Cardiac muscle cell (in vitro differentiated cells and primary cell): ENCODE measurements around the gene CSGALNACT2. TPM values are rescaled to one million over a fixed set of nuclear protein-coding genes. Genes with fewer than 3 reads are reported as not detected.

Experiments used
- DNase-seq, 2 donors: peaks; one replicate each; pipeline versions ENCODE4 v3.0.0 to v3.0.0-alpha.2; 2010 to 2017; ENCODE audit warnings: low read depth in 1 of 2, low spot score in 1 of 2
- H3K27ac ChIP-seq: fragments of 200-600 bp; sonication (generic); 2 replicates; pipeline ENCODE4 v1.5.1; 2016
- H3K27me3 ChIP-seq: fragments of 200-600 bp; sonication (generic); 2 replicates; pipeline ENCODE4 v1.6.0; 2016; ENCODE audit warnings: control low read depth
- H3K36me3 ChIP-seq: fragments of 200-600 bp; sonication (generic); 2 replicates; pipeline ENCODE4 v1.5.1; 2016; ENCODE audit warnings: control low read depth
- H3K4me1 ChIP-seq: fragments of 200-600 bp; sonication (generic); 2 replicates; pipeline ENCODE4 v1.8.1; 2017; ENCODE audit warnings: low read depth, mild to moderate bottlenecking, mixed run types
- H3K4me3 ChIP-seq: fragments of 200-600 bp; sonication (generic); 2 replicates; pipeline ENCODE4 v1.5.1; 2016; ENCODE audit warnings: mild to moderate bottlenecking
- H3K9me3 ChIP-seq: fragments of 200-600 bp; sonication (generic); 2 replicates; pipeline ENCODE4 v1.5.1; 2017; ENCODE audit warnings: low read depth, mild to moderate bottlenecking, control low read depth
- polyA plus RNA-seq: library from polyadenylated mRNA; unstranded; fragments of >200 nt; fragmentation: Nextera tagmentation; extraction: Ambion mirVana; gene quantifications from 2 replicates; pipeline ENCODE4 v1.2.1, GENCODE V29; 2016
- total RNA-seq: library from RNA; depleted of rRNA; stranded (reverse); fragments of >200 nt; gene quantifications from 2 replicates; pipeline ENCODE4 v1.2.3, GENCODE V29; 2016
- TF ChIP-seq, protein P1 (sequence below): IDR thresholded peaks from 2 replicates; pipeline ENCODE4 v1.5.1; 2012; ENCODE audit warnings: low read depth, mild to moderate bottlenecking, low read length

CSGALNACT2 gene
- total and polyA plus RNA-seq, 2 experiments from 2014 or later = 8.3 to 9.9 TPM

DNA sequence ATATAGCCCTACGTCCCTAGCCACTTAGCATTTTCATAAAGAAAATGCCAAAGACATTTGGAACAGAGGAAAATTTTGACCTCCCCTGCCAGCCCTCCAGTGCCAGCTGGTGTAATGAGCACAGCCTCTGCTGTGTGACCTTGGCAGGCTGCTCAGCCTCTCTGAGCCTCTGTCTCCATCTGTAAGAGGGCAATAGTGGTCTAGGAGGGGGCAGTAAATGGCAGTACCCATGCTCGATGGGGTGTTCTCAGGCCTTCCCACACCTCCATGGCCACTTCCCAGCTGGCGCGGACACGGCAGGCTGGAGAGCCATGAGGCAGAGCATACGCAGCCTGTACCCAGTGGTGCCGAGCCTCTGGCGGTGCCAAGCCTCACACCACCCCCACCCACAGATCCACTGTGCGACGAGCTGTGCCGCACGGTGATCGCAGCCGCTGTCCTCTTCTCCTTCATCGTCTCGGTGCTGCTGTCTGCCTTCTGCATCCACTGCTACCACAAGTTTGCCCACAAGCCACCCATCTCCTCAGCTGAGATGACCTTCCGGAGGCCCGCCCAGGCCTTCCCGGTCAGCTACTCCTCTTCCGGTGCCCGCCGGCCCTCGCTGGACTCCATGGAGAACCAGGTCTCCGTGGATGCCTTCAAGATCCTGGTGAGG, 24.0 kb upstream of the CSGALNACT2 start:
- H3K4me3 ChIP-seq = no peak overlapping the region
- H3K4me1 ChIP-seq = no peaks in the 10 kb centered on the region
- DNase-seq = no peak
- H3K27ac ChIP-seq = no peak overlapping the region
- H3K36me3 ChIP-seq = no peaks in the 10 kb centered on the region
- TF ChIP-seq, protein P1, sequence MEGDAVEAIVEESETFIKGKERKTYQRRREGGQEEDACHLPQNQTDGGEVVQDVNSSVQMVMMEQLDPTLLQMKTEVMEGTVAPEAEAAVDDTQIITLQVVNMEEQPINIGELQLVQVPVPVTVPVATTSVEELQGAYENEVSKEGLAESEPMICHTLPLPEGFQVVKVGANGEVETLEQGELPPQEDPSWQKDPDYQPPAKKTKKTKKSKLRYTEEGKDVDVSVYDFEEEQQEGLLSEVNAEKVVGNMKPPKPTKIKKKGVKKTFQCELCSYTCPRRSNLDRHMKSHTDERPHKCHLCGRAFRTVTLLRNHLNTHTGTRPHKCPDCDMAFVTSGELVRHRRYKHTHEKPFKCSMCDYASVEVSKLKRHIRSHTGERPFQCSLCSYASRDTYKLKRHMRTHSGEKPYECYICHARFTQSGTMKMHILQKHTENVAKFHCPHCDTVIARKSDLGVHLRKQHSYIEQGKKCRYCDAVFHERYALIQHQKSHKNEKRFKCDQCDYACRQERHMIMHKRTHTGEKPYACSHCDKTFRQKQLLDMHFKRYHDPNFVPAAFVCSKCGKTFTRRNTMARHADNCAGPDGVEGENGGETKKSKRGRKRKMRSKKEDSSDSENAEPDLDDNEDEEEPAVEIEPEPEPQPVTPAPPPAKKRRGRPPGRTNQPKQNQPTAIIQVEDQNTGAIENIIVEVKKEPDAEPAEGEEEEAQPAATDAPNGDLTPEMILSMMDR = no peak
- H3K27me3 ChIP-seq = no peaks in the 10 kb centered on the region
- H3K9me3 ChIP-seq = no peaks in the 10 kb centered on the region

DNA sequence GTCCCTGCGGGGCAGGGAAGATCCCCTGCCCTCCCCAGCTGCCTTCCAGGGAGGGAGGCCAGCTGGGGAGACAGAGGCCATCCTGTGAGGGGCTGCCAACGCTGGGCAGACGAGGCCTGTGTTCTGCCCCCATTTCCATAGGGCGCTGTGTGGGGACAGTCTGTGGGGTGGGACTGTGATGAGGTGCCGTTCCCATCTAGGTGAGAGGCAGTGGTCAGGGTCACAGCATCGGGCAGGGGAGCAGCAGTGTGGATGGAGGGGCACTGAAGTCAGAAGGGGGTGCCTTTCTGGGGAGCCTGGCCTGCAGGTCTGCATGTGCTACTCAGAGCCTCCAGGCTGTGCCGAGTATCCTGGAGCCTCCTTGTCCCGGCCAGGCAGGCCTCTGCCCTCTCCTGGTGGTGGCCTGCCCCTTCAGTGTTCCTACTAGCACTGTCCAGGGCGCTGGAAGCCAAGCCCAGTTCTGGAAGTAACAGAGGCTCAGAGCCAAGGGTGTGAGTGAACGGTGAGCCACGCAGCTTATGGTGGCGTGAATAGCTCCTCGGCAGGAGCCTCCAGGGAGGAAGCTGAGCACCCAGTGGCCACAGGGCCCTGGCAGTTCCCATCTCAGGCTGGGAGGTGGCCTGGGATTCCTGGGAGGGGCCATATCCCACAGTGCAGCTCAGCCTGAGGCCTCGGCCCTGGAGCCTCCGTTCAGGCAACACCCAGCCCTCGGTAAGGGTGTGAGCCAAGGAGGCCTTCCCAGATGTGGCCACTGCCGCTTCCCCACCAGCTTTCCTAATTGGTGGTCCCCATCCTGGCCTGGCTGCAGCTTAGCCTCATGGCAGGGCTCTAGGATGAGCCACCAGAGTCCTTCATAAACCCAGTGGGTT, 23.3 kb upstream of the CSGALNACT2 start:
- no peak overlapping the region for H3K4me3 ChIP-seq
- no peak overlapping the region for H3K27ac ChIP-seq
- TF ChIP-seq, protein P1 = no peak
- DNase-seq = peak in 1 of 2 donors; percentile 13
- H3K9me3 ChIP-seq = no peaks in the 10 kb centered on the region
- no peaks in the 10 kb centered on the region for H3K27me3 ChIP-seq
- H3K4me1 ChIP-seq = no peaks in the 10 kb centered on the region
- H3K36me3 ChIP-seq = no peaks in the 10 kb centered on the region

DNA sequence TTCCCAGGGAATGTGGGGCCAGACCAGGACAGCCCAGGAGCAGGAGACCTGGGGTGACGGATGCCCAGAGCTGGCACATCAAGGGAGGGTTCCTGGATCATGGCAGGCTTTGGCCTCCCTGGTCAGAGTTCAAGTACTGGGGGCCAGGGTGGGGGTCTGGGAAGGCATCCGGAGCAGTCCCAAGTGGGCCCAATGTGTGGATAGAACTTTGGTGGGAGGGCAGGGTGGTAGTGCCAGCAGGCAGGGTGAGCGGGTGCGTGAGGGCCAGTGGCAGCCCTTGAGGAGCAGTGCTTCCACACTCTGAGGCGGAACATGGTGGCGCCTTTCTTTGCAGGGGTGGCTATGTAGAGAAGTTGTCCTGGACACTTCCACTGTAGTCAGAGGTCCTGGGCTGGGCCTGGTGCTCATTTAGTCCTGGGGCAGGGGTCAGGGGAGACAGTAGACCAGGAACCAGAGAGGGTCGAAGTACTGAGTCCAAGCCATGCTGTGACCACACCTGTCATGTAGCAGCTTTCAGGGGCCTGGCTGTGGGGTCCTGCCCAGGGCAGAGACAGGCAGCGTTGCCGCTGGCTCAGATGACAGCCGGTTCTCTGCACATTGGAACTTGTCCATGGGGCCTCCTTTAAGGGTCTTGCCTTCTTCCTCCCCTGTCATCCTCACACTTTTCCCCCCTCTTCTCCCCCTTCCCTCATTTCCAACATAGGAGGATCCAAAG, 22.2 kb upstream of the CSGALNACT2 start:
- DNase-seq = no peak
- no peaks in the 10 kb centered on the region for H3K36me3 ChIP-seq
- H3K4me1 ChIP-seq = no peaks in the 10 kb centered on the region
- TF ChIP-seq, protein P1 = no peak
- H3K27ac ChIP-seq = no peak overlapping the region
- H3K4me3 ChIP-seq = no peak overlapping the region
- H3K27me3 ChIP-seq = no peaks in the 10 kb centered on the region
- no peaks in the 10 kb centered on the region for H3K9me3 ChIP-seq

DNA sequence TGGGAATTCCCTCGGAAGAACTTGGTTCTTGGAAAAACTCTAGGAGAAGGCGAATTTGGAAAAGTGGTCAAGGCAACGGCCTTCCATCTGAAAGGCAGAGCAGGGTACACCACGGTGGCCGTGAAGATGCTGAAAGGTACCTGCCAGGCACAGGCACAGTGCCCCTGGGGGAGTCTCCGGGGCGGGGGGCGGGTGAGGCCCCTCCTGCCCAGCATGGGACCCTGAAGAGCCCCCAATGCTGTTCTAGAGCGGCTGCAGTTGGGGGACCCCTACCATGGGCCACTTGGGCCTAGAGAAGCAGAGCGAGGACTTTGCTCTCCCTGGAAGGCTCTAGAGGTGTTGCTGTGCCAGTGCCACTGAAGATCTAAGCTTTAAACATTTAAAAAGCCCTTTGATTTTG, 21.6 kb upstream of the CSGALNACT2 start:
- no peak for DNase-seq
- no peaks in the 10 kb centered on the region for H3K4me1 ChIP-seq
- no peaks in the 10 kb centered on the region for H3K36me3 ChIP-seq
- TF ChIP-seq, protein P1 = no peak
- no peak overlapping the region for H3K4me3 ChIP-seq
- no peaks in the 10 kb centered on the region for H3K9me3 ChIP-seq
- H3K27ac ChIP-seq = no peak overlapping the region
- H3K27me3 ChIP-seq = no peaks in the 10 kb centered on the region

DNA sequence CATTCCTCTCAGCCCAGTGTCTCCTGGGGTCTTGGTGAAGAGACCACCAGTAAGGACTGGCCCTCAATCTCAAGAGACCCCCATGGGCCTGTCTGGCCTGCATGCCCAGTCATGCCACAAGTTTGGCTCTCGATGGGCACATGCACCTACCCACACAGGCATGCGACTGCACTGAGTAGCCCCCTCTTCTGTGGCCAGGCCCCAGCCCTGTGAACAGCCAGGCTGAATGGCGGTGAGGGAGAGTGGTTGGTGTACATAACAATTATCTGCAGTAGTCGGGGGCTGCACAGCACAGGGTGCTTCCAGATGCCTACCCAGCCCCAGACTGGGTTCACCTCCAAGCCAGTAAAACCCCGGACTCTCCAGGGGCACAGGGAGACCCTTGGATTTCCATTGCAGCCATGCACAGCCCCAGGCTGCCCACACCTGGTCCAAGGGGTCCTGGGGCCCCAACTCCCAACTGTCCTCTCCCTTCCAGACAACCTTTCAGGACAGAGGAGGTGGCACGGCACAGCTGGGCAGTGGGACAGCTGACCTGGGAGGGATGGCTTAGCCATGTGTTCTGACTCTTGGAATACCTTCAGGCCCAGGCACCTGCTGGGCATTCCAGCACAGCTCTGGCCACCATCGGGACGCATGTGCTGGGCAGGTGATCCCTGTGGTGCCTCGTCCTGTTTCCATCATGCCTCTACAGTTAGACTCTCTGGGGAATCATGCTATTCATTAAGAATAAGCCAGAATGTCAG, 21.0 kb upstream of the CSGALNACT2 start:
- H3K27ac ChIP-seq = no peak overlapping the region
- no peaks in the 10 kb centered on the region for H3K36me3 ChIP-seq
- no peak for DNase-seq
- H3K27me3 ChIP-seq = no peaks in the 10 kb centered on the region
- no peaks in the 10 kb centered on the region for H3K4me1 ChIP-seq
- no peak overlapping the region for H3K4me3 ChIP-seq
- no peaks in the 10 kb centered on the region for H3K9me3 ChIP-seq
- TF ChIP-seq, protein P1 = no peak
